Activated CD8-positive, alpha-beta memory T cell treated with anti-CD3 and anti-CD28 coated beads, Interleukin-2, amount 50 U/mL, for 4 hours (primary cell): Measurements from ENCODE around the gene CARS1.
"Not testable (repeated sequence)": the region's sequence is repeated elsewhere in the genome, so short reads cannot be mapped to it uniquely, and the experiment has no call there.

Source experiments
- DNase-seq: peaks from one replicate; pipeline ENCODE4 v3.0.0-alpha.2; 2020

The CARS1 gene

DNA sequence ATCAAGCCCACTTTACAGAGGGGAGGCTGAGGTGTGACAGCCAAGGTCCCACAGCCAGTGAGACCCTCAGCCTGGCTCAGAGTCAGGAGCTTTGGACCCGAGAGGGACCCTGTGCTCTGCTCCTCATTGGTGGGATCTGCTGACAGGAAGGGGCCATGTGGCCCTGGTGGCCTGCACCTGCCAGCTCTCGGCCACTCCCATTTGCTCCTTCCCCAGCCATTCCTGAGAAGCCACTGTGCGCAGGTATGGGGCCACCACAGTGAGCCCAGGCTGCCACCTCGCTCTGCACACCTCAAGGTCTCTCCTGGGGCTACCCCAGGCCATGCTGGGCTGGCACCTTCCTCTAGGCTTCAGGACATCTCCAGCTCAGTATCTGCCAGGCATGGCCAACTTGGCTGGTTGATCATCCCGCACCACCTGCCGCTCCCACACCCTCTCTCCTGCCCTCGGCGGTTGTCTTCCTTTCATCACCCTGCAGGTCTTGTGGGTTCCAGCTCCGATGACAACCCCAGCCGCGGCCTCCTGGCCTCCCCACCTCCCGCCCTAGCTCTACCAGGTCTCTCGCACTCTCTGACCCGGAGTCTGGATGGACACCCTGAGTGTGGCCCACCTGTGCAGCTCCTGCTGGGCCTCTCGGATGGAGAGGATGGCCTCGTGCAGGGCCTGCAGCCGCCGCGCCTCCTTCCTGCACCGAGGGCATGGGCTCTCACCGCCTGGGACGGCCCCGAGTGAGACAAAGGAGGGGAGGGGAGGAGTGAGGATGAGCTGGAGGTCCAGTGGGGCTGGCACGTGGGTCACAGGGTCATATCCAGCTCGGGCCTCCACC is 32.2 kb upstream of the CARS1 start:
- DNase-seq: no peak

DNA sequence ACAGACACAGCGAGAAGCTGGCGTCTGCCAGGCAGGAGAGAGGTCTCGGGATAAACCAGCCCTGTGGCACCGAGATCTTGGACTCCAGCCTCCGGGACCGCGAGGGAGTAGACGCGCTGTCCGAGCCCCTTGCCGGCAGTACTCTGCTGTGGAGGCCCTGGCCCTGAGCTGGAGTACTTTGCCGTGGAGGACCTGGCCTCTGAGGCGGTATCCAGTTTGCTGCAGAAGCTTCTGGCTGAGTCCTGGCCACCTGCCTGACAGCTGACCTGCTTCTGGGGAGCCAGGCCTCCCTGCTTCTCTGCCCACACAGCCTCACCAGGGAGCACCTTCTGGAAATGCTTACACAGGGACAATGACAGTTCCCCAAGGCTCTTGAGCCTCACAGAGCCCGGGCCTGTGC is 31.6 kb upstream of the CARS1 start:
- no peak for DNase-seq

GRCh38 chr11:3087821-3088800 is 30.9 kb upstream of the CARS1 start:
- DNase-seq: no peak

DNA sequence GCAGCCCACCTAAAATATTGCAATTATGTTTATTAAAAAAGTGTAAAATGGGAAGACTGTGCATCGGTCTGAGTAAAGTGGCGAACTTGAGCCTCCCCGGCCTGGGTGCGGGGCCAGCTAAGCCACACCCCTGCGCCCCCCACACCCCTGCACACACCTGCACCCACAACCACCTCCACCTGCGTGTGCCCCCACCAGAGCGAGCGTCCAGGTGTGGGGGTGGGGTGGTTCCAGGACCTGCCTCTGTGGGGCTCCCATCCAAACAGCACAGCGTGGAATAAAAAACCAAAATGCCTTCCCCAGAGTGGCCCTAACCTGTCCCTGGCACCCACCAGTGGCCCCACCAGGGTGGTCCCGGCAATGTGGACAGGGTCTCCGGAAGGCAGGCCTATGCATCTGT is 30.1 kb upstream of the CARS1 start:
- DNase-seq: no peak

DNA sequence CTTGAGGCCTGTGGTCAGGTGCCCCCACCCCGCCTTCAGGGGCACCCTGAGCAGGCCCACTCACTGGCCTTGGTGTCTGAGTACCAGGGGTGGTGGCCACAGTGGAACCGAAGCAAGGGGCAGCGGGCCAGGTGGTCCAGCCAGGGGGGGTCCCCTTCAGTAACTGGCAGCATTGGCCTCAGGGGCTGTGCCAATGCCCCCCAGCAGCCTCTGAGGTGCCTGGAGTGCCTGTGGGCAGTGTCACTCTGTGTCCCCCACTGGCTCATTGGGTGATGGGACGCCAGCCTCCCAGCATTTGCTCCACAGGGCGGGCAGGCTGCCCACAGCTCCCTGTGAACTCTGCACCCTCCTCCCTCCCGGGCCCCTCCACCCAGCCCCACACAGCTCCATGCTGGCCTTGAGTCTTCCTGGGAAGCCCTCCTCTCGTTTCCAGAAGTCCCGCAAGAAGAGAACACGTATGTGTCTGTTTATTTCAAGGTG is 29.5 kb upstream of the CARS1 start:
- DNase-seq: no peak

DNA sequence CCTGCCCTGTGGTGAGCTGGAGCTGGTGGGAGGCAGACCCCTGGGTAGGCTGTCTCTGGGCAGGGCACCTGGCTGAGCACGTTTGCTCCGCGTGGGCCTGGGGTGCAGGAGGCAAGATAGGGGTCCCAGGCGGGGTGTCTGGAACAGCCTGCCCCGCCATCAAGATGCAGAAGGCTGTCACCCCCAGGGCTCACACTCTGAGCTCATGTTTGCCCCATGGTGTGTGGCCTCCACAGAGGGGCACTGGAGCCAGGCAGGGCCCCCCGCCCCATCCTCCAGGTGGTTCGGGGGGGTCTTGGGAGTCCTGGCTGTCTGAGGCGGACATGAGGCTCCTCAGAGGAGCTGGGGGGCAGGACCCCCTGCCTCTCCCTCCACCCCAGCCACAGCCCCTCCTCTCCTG is 28.9 kb upstream of the CARS1 start:
- no peak for DNase-seq

DNA sequence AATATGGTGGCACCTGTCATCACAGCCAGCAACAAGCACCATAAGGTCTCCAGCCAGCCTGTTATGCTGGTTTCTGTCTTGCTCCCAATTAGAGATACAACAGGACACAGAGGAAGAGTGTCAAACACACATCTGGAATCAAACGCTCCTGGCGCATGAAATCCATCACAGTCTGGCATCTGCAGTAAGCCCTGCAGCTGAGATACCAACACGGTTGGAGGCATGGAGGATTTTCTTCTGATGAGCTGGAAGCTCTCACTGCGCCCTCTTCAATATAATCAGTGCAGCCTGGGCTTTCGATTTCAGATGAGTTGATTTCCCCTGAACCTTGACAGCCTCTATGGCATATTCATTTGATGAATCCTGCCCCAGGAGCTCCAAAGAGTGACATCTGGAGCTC is 27.8 kb upstream of the CARS1 start:
- DNase-seq: no peak

GRCh38 chr11:3083321-3083720 is 26.1 kb upstream of the CARS1 start:
- DNase-seq: no peak

- no peak for DNase-seq
Observed at GRCh38 chr11:3081386-3081751, 24.1 kb upstream of the CARS1 start.

DNA sequence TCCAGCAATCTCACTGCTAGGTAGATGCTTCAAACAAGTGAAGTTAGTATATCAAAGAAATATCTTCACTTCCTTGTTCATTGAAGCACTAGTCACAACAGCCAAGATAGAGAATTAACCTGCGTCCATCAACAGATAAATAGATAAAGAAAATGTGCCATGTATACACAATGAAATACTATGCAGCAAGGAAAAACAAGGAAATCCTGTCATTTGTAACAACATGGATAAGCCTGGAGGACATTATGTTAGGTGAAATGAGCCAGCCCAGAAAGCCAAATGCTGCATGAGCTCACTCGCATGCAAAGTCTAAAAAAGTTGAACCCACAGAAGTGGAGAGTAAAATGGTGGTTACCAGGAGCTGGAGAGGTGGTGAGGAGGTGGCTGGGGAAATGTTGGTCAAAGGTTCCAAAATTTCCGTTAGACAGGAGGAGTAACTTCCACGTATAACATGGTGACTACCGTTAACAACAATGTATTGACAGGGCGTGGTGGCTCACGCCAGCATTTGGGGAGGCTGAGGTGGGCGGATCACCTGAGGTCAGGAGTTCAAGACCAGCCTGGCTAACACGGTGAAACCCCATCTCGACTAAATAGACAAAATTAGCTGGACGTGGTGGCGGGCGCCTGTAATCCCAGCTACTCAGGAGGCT is 23.6 kb upstream of the CARS1 start:
- no peak for DNase-seq

DNA sequence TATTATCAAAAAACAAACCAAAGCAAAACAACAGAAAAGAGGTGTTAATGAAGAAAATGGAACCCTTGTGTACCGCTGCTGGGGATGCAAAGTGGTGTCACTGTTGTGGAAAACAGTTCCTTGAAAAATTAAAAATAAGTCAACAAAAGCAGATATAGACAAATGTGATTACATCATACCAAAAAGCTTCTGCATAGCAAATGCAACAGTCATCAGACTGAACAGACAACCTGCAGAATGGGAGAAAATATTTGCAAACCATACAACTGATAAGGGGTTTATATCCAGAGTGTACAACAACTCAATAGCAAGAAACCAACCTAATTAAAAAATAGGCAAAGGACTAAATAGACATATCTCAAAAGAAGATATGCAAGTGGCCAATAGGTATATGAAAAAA is 22.9 kb upstream of the CARS1 start:
- DNase-seq: no peak

DNA sequence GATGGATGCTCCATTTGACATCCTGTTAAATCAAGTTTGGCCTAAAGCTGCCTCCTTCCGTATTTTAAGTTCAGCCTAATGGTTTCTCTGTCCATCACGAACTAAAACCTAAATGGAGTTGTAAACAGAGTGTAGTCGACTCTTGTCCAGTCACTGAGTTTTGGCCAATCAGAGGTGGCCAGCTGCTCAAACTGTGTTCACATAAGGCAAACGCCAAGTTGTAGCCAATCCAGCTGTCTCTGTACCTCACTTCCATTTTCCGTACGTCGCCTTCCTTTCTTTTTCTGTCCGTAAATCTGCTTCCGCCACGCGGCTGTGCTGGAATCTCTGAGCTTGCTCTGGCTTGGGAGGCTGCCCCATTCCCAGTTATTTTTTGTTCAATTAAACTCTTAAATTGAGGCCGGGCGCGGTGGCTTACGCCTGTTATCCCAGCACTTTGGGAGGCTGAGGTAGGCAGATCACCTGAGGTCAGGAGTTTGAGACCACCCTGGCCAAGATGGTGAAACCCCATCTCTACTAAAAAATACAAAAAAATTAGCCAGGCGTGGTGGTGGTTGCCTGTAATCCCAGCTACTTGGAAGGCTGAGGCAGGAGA is 20.7 kb upstream of the CARS1 start:
- DNase-seq: no peak

DNA sequence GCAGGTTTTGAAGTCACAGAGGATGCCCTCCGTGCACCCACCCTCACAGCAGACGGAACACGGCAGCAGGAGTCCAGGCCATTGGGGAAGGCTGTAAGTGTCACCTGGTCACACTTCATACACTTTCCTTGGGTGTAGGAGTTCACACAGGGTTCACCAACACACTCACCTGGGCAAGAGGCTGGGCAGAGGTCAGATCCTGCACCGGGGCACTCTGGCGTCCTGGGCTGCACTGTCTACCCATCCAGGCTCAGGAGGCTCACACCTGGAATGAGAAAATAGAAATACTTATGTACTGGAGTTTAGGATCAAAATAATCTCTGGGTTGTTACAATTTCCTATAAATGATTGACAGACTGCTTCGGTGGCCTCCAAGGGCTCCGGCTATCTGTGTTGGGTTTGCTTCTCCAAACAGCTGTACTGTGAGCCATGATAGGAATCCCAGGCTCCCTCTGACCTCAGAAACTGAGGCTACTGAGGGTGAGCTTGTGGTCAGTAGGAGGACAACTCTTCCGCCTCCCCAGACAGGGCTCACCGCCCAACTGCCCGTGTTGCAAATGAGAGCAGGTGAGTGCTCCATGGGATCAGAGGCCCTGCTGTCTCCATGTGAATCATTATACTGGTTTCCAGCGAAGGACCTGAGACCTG is 20.1 kb upstream of the CARS1 start:
- DNase-seq: no peak

DNA sequence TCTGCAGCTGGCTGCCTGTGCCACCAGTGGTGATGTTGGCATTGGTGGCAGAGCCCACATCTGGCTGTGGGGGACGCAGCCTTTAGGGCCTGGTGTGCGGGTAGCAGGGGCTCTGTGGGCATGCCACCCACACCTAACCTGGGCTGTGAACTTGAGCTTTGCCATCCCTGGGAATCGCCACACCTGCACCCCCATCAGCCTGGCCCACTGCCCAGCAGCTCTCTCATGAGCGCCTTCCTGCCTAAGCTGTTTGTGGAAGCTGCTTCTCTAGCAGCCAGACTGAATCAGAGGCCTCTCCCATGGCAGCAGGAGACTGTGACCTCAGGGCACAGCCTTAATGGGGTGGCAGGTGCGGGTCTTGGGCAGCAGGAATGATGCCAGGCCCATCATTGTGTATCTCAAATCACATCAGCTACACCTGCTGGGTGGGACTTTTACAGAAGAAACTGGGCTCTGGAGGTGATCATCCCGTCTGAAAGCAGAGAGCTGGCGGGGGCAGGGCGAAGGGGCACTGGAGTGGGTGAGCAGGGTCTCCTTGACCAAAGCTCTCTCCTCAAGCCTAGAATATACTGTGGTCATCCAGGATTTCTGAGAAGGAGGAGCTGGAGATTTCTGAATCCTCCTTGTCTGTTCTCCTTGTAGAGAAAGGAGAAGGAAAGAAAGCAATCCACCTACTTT is 17.8 kb upstream of the CARS1 start:
- no peak for DNase-seq

DNA sequence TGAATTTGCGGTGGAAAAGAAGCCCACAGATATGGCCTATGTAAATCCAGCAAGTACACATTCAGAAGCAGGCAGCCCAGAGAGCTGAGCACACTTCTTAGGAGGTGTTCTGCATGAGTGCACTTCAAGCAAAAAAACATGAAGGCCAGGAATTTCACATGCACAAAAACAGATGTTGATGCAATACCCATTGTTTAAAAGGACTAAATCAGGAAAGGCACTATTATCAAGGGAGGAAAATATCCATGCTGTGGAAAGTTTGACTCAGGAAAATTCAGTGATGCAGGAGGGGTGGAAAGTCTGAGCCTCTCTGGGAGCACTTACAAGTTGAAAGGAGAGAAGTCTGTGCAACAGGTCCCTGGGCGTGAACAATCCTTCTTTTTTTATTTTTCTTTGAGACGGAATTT is 15.8 kb upstream of the CARS1 start:
- DNase-seq: no peak

DNA sequence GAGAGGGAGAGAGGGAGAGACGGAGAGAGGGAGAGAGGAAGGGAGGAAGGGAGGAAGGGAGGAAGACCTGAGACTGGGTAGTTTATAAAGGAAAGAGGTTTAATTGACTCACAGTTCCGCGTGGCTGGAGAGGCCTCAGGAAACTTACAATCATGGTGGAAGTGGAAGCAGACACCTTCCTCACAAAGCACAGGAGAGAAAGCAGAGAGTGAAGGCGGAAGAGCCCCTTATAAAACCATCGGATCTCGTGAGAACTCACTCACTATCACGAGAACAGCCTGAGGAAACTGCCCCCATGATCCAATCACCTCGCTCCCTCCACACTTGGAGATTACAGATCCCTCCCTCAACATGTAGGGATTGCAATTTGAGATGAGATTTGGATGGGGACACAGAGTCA is 12.2 kb upstream of the CARS1 start:
- no peak for DNase-seq

DNA sequence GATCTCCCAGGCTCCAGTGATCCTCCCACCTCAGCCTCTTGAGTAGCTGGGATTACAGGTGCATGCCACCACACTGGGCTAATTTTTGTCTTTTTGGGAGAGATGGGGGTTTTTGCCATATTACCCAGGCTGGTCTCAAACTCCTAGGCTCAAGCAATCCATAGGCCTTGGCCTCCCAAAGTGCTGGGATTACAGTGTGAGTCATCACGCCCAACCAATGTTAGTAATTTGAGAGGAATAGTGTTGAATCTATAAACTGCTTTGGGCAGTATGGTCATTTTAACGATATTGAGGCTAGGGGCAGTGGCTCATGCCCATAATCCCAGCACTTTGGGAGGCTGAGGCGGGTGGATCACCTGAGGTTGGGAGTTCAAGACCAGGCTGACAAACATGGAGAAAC is 9.1 kb upstream of the CARS1 start:
- DNase-seq: not testable (repeated sequence)

DNA sequence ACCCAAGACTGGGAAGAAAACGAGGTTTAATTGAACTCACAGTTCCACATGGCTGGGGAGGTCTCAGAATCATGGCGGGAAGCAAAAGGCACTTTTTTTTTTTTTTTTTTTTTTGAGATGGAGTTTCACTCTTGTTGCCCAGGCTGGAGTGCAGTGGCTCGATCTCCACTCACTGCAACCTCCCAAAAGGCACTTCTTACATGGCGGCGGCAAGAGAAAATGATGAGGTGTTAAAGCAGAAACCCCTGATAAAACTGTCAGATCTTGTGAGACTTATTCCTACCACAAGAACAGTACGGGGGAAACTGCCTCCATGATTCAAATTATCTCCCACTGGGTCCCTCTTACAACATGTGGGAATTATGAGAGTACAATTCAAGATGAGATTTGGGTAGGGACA is 7.5 kb upstream of the CARS1 start:
- not testable (repeated sequence) for DNase-seq

GRCh38 chr11:3063876-3064275 is 6.7 kb upstream of the CARS1 start:
- DNase-seq: not testable (repeated sequence)

- DNase-seq: not testable (repeated sequence)
Observed at GRCh38 chr11:3063432-3063831, 6.2 kb upstream of the CARS1 start.

DNA sequence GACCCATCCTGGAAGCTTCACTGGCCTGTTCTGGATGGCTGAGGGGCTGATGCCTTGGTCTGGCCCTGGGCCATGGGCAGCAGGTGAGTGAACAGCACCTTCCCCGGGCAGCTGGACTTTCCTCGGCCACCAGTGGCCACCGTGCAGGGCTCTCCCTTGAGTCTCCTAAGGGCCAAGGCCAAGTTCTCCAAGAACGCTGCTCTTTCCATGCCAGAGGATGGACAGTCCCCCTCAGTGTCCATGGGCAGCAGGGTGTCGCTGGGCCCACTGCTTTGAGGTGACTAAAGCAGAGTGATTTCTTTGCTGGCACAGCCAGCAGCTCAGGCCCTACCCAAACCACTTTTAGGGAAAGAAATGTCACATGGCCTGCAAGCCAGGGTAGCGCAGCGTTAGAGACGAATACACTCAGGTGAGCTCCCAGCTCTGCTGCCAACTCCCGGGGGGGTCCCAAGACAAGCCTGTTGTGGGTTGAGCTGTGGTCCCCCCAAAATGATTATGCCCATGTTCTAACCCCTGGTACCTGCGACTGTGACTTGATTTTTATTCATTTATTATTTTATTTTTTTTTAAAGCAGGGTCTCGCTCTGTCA is 3.3 kb upstream of the CARS1 start:
- no peak for DNase-seq
